ENCODE measurements around the gene ZNF454. TPM values are rescaled to one million over a fixed set of nuclear protein-coding genes. Genes with fewer than 3 reads are reported as not detected.

The ZNF454 gene
- total RNA-seq = 3.1 TPM
- long read RNA-seq, partial matches to known transcripts = 1 of 1 reads
- long read RNA-seq, other reads (novel, unspliced or antisense) = 0 of 1 reads

DNA sequence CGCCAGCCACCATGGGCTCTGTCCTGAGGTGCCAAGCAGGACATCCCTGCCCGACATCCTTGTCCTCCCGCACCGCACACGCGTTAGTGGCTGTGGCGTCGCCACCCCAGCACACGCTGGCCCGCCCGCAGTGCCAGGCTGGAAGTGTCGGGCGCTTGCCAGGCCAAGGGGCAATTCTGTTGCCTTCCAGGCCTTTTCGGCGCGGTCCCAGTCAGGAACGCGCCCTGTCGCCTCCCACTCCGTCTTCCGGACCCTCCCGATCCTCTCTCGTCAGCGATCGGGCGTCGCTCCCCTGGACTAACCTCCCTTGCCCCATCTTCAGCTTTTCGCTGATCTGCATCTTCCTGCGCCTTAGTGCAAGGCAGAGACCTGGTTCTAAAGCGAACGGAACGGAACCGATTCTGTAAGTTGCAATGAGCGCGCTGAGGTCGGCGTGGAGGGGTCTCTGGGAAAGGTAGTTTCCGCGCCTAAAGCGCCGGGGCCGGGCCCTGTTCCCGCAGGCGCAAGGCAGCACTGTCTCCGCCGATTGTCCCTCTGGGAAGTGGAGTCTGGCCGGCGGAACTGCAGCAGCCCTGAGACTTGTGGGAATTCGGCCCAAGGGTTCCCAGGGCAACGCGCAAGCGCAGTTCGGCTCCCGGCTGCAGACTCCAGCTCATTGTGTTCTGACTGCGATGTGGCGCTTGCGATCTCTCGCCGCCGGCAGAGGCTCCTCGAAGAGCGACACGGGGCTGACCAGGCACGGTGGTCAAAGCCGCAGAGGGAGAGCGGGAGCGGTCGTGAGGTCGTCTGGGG, at the start of gene ZNF454:
ZNF454 (plus strand) TSS at position 630 of the 792 bp plus-strand sequence. CDS start 1,594 bp downstream, outside the sequence.
- ATAC-seq (peak; percentile 97), DNase-seq (peak; percentile 94)
- peak within 1 kb of the TSS; percentile 82 for H3K27ac ChIP-seq
- TF ChIP-seq, protein P1, sequence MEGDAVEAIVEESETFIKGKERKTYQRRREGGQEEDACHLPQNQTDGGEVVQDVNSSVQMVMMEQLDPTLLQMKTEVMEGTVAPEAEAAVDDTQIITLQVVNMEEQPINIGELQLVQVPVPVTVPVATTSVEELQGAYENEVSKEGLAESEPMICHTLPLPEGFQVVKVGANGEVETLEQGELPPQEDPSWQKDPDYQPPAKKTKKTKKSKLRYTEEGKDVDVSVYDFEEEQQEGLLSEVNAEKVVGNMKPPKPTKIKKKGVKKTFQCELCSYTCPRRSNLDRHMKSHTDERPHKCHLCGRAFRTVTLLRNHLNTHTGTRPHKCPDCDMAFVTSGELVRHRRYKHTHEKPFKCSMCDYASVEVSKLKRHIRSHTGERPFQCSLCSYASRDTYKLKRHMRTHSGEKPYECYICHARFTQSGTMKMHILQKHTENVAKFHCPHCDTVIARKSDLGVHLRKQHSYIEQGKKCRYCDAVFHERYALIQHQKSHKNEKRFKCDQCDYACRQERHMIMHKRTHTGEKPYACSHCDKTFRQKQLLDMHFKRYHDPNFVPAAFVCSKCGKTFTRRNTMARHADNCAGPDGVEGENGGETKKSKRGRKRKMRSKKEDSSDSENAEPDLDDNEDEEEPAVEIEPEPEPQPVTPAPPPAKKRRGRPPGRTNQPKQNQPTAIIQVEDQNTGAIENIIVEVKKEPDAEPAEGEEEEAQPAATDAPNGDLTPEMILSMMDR (IDR thresholded peaks at IDR 0.05) = no peak
- peak within 1 kb of the TSS; percentile 67 for H3K4me3 ChIP-seq
- intact Hi-C loops (cut with DNase I) = no loop called here
- H3K27me3 ChIP-seq = no peaks in the 10 kb centered on the region
- peaks cover 28% of the 10 kb centered on the region for H3K9me3 ChIP-seq
- H3K4me1 ChIP-seq = no peaks in the 10 kb centered on the region
- no peaks in the 10 kb centered on the region for H3K36me3 ChIP-seq

DNA sequence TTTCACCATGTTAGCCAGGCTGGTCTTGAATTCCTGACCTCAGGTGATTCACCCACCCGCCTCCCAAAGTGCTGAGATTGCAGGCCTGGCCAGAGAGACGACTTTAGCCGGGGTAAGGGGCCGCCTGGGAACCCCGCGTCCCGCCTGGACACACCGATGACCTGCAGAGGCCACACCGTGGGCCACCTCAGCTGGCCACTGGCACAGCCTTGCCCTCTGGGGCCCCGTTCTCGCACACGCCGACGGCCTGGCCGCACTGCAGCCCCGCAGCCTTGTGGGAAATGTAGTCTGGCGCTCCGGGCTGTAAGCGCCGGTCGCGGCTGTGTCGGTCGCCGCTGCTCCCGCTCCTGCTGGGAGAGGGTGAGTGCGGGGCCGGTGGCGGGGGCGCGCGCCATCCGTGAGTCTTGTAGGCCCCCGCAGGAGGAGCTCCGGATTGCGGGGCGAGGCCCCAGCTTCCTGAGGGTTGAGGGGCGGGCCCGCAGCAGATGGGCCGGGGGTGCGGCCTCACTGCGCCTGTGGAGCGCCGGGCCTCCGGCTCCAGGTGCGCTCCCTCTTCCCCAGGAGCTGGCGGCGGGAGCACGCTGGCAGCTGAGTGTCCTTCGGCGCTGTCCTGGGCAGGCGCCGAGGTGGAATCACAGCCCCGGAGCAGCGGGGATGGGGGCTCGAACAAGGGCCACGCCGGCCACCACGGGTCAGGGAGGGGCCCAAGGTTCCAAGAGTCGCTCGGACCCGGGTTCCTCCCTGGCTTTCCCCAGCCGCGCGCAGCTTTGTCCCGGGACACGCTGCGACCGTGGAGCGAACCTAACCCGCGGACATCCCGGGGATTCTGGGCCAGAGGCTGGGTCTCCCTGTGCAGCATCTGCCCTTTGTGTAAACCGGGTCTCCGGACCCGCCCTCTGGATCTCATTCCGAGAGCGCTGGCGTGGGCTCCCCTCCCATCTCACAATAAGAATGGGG, 45.1 kb upstream of the ZNF454 start, which contains the start of gene ZFP2:
ZFP2 (plus strand) TSS at position 299 of the 957 bp plus-strand sequence. CDS start 35,401 bp downstream, outside the sequence.
- Histone ChIP-seq H3K27me3 (no peaks in the 10 kb centered on the region), H3K4me3 (peak within 1 kb of the TSS; percentile 83), H3K36me3 (no peaks in the 10 kb centered on the region), H3K4me1 (no peaks in the 10 kb centered on the region), H3K9me3 (no peaks in the 10 kb centered on the region), H3K27ac (peak within 1 kb of the TSS; percentile 74)
- ATAC-seq (peak; percentile 98), DNase-seq (peak; percentile 83)
- TF ChIP-seq, protein P1 (IDR thresholded peaks at IDR 0.05) = no peak
- intact Hi-C loops (cut with DNase I) = no loop called here

DNA sequence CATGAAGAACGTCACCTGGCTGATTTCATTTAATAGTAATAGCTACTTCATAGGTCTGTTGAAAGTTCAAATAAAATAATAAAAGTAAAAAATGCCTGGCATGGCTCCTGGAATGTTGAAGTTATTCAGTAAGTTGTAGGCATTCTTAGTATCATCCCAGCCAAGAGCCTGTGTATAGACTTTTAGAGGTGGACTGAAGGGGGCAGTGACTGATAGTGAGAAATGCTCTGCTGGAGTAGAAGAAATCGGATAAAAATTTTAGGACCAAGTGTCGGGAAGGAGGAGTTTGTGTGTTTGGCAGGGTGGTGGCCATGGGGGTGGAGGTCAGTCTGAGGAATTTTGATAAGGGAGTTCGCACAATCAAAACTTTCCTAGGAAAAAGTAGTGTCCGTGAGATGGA, 41.7 kb upstream of the ZNF454 start:
- no peaks in the 10 kb centered on the region for H3K27me3 ChIP-seq
- DNase-seq (no peak), ATAC-seq (no peak)
- H3K4me3 ChIP-seq = no peak overlapping the region
- intact Hi-C loops (cut with DNase I) = no loop called here
- no peak overlapping the region for H3K27ac ChIP-seq
- TF ChIP-seq, protein P1 (IDR thresholded peaks at IDR 0.05) = no peak
- H3K36me3 ChIP-seq = no peaks in the 10 kb centered on the region
- H3K9me3 ChIP-seq = peaks cover 17% of the 10 kb centered on the region
- no peaks in the 10 kb centered on the region for H3K4me1 ChIP-seq

DNA sequence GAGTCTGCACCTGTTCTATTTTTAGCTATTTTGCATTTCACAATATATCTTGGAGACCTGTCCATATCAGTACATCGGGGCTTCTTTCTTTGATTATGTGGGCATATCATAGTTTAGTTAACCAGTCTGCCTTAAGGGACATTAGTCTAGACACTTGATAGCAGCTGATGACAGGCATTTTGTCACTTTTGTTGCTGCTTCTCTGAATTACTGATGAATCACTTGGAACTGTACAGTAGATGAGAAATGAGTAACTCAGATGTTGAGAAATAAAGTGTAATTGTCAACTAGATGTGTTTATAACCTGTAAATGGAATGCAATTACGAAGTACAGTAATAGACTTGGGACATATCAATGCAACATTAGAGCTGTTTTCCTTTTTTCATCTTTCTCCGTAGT, 38.1 kb upstream of the ZNF454 start:
- ATAC-seq (no peak), DNase-seq (no peak)
- Histone ChIP-seq H3K4me3 (no peak overlapping the region), H3K27ac (no peak overlapping the region), H3K27me3 (no peaks in the 10 kb centered on the region), H3K36me3 (no peaks in the 10 kb centered on the region), H3K4me1 (no peaks in the 10 kb centered on the region), H3K9me3 (peaks cover 24% of the 10 kb centered on the region)
- TF ChIP-seq, protein P1 (IDR thresholded peaks at IDR 0.05) = no peak
- intact Hi-C loops (cut with DNase I) = no loop called here

DNA sequence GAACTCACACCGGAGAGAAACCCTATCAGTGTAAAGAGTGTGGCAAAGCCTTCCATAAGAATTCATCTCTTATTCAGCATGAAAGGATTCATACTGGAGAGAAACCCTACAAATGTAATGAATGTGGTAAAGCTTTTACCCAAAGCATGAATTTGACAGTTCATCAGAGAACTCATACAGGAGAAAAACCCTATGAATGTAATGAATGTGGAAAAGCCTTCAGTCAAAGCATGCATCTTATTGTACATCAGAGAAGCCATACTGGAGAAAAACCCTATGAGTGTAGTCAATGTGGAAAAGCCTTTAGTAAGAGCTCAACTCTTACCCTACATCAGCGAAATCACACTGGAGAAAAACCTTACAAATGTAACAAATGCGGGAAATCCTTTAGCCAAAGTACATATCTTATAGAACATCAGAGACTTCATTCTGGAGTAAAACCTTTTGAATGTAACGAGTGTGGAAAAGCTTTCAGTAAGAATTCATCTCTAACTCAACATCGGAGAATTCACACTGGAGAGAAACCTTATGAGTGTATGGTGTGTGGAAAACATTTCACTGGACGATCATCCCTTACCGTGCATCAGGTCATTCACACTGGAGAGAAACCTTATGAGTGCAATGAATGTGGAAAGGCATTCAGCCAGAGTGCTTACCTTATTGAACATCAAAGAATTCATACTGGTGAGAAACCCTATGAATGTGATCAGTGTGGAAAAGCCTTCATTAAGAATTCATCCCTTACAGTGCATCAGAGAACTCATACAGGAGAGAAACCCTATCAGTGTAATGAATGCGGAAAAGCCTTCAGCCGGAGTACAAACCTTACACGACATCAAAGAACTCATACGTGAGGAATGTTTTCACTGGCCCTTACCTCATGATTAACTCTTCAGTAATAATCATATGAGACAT, 8.9 kb upstream of the ZNF454 start:
- Histone ChIP-seq H3K9me3 (peaks cover 91% of the 10 kb centered on the region), H3K4me3 (no peak overlapping the region), H3K27ac (no peak overlapping the region), H3K36me3 (no peaks in the 10 kb centered on the region), H3K4me1 (no peaks in the 10 kb centered on the region), H3K27me3 (no peaks in the 10 kb centered on the region)
- ATAC-seq (no peak), DNase-seq (no peak)
- TF ChIP-seq, protein P1 (IDR thresholded peaks at IDR 0.05) = no peak
- intact Hi-C loops (cut with DNase I) = no loop called here

Measured in upper lobe of right lung (tissue), 1 donor.